PC-9 (cell line): Measurements from ENCODE around the gene IFNLR1.

ENCODE experiments used
- CTCF ChIP-seq: fragments of 200-600 bp; sonication (generic); conservative IDR thresholded peaks from 2 replicates; pipeline ENCODE4 v1.6.1; 2017; ENCODE audit warnings: mixed run types, antibody characterized with exemption, mild to moderate bottlenecking, moderate library complexity
- EZH2 ChIP-seq: fragments of 200-600 bp; sonication (generic); IDR thresholded peaks from 2 replicates; pipeline ENCODE4 v1.8.0; 2017; ENCODE audit warnings: antibody characterized with exemption, low read depth

- no peak for TF ChIP-seq CTCF
- TF ChIP-seq EZH2: no peak
These were observed 67.0 kb downstream of the IFNLR1 start for GRCh38 chr1:24119859-24120756.
